CD4-positive, alpha-beta T cell treated with Interleukin-6 for 4 hours (primary cell): ENCODE measurements around the gene OR2T8.

Experiments used
- DNase-seq: peaks from one replicate; pipeline ENCODE4 v3.0.0-alpha.2; 2020; ENCODE audit warnings: mixed read lengths

The OR2T8 gene

DNA sequence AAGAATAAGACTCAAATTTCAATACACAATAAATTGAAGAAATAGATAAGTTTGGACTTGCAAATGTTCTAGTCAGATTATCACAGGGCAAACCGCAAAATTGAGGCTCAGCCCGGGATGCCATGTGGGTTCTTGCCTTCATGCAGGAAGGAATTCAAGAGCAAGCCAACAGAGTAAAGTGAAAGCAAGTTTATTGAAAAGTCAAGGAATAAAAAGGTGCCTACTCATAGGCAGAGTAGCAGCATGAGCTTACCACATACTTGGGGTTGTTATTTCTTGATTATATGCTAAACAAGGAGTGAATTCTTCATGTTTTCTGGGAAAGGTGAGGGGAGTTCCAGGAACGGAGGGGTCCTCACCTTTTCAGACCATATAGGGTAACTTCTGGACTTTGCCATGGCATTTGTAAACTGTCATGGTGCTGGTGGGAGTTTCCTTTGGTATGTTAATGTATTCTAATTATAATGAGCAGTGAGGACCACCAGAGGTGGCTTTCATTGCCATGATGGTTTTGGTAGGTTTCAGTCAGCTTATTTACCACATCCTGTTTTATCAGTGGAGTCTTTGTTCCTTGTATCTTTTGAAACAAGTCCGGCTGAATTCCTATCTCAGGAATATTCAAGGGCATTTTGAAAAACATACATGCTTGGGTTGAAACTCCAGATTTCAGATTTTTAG is 43.0 kb downstream of the OR2T8 start:
- DNase-seq = no peak

- no peak for DNase-seq
These were observed 44.9 kb downstream of the OR2T8 start, which contains the start of gene OR2AK2 for GRCh38 chr1:247964933-247965332. TSS of gene OR2AK2 (plus strand) at chr1:247965233. CDS start at chr1:247965377, 144 bp downstream.

DNA sequence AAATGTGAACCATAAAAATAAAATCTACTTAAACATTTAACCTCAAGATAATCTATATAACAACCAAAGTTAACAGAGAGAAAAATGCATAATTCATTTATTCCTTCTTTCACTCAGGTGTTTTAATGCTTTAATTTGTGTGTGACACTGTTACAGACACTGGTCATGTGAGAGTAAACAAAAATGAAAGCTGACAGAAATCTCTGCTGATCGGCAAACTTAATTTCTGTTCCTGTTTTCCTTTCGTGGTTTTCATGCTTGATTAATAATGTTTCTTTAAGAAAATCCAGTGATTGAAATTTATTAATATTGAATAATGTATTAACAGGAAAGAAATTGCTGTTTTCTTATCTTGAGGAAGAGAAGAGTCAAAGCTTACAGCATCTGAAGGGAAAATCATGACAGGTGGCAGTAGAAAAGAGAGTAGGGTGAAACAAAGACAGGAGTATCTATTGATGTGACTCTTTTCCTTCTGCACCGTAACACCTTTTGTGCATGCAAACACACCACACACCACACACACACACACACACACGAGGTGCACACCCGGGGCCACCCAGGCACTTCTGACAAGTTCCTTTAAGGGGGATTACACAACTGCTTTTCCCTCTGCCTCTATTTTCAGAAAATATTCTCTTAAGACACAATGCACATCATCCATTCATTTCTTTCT is 46.6 kb downstream of the OR2T8 start:
- no peak for DNase-seq
